Stimulated activated CD4-positive, alpha-beta T cell treated with anti-CD3 and anti-CD28 coated beads, Interleukin-4, amount 100 ng/mL, for 1 hour (primary cell): ENCODE measurements around the gene IFI27L1.

Source experiments
- DNase-seq: peaks from one replicate; pipeline ENCODE4 v3.0.0-alpha.2; 2020

IFI27L1 gene, protein sequence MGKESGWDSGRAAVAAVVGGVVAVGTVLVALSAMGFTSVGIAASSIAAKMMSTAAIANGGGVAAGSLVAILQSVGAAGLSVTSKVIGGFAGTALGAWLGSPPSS

DNA sequence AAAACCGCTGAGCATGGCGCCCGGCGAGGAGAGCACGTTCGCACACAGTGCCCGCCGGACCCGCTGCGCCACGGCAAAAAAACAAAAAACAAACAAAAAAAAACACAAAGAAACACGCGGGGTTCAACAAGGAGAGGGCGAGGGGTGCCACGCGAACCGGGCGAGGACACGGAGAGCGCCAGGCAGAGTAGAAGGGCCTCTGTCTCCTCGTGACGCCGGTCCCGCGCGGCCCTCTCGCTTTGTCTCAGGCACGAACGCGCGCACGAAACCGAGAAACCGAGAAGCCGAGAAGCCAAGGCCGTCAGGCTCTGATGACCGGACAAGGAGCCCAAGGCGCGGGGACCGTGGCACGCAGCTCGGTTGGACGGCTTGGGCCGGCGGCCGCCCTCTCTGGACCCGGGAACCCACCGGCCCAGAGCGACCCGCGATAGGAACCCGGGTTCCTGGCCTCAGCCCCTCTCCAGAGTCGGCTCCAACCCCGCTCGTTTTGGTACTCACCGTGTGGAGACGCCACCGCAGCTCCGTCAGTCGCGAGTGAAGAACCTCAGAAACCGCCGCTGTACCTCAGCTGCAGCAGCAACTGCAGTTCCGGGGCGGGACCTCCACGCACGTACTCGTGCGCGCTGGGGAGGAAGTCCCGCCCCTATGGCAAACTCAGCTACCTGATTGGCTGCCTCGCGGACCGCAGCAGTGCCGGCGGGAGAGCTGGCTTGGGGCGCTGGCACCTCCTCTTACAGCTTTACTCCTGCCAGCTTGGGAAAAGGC is at the start of gene IFI27L1, which contains the start of gene DDX24:
Gene IFI27L1, plus strand, starts transcription at position 690 of the 765 bp plus-strand sequence. CDS start 15,628 bp downstream, outside the sequence.
Gene DDX24, minus strand, starts transcription at position 582 of the 765 bp plus-strand sequence. CDS start 1,460 bp downstream, outside the sequence.
- peak; percentile 97 for DNase-seq

DNA sequence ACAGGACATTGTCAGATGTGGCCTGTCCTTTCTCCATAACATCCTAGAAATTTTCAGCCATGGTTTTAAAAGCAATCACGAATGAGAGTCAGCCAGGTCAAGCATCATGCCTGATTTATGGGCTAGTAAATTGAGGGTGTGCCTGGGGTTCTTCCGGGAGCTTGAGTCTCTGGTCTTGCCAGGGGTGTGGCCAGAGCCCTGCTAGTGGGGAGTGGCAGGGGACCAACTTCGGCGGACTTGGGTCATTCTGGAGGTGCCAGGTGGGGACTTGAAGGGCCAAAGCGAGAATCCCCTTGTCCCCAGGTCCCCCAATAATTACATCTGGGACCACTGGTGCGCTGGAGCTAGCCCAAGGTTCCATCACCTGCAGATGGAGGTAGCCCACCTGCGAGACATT is 49.2 kb upstream of the IFI27L1 start:
- no peak for DNase-seq

DNA sequence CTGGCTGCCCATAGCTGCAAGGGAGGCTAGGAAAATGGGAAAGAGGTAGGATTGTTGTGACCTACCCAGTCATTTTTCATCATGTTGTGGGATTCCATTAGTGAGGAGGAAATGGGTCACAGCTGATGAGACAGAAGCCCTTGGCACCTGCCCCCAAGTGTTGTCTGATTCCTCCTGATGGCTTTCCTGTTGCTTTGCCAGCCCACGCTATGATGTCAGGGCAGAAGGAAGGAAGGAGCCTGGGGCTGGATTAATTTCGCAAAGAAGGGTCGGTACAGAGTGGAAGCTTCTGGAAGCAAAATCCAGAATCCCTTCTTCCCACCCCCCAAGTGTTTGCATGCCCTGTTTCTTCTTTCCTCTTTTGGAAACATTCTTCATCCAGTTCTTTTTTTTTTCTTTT is 46.2 kb upstream of the IFI27L1 start:
- no peak for DNase-seq

DNA sequence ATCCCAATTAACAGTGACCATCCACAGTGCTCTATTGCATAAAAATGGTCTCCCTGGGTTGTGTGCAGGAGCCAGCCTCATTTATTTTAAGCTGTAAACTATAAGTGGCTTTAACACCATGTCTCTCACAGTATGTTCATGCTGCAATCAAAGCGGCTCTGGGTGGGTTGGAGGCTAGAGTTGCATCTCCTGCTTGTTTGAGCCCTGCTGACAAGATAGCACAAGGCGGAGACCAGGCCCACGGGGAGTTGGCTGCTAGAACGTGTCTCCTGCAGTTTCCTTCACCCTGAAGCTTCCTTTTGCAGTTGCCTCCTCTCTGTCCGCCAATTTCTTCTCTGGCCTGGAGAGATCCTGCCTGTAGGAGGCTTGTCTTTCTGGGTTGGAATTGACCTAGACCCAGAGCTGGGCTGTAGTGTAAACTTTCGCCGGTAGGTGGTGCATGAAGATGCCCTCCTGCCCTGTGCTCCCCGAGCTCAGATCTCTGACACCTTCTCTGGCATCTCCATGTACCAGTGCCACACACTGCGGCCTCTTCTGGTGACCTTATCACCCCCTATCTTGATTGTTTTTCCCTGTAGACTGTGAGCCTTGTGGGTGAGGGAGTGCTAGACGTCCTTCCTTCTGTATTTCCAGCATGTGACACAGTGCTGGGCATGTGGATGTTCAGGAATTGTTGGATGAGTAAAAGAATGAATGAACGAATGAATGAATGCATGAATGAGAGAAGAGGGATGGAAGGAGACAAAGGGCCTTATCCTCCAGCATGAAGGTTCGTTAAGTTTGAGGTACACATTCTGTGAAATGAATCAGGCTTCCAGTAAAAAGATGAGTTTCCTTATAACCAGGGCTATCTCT is 44.6 kb upstream of the IFI27L1 start:
- peak; percentile 76 for DNase-seq

DNA sequence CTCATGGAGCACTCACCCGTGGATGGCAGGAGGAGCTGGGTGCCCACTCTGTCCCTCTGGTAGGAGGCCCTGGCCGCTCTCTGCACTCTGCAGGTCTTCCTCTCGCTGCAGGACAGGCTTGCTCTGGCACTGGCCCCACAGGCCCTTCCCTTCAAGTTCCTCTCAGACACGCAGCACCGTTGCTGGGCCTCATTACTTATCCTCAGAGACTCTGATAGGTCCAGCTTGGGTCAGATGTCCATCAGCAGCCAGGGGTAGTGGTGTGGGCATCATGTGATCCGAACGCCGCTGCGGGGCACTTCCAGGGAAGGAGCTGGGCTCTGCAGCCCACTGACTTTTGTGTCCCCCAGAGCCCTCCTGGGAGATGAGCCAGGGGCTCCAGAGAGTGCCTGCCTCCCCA is 43.2 kb upstream of the IFI27L1 start:
- DNase-seq, result no peak

DNA sequence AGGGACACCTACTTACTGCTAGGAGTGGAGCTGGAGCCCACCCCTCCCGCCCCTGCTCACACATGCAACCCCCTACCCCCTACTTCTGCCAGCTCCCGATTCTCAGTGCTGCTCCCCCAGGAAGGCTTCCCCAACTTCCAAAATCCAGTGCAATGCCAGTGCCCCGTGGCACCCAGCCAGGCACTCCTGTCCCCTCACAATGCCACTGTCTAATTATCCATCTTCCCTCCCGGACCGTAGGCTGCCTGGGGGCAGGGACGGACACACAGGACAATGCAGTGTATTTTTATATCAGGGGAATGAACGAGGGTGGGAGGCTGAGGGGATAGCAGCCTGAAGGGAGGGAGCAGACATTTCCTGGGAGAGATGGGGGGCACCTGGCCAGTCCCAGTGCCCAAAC is 42.6 kb upstream of the IFI27L1 start:
- no peak for DNase-seq

DNA sequence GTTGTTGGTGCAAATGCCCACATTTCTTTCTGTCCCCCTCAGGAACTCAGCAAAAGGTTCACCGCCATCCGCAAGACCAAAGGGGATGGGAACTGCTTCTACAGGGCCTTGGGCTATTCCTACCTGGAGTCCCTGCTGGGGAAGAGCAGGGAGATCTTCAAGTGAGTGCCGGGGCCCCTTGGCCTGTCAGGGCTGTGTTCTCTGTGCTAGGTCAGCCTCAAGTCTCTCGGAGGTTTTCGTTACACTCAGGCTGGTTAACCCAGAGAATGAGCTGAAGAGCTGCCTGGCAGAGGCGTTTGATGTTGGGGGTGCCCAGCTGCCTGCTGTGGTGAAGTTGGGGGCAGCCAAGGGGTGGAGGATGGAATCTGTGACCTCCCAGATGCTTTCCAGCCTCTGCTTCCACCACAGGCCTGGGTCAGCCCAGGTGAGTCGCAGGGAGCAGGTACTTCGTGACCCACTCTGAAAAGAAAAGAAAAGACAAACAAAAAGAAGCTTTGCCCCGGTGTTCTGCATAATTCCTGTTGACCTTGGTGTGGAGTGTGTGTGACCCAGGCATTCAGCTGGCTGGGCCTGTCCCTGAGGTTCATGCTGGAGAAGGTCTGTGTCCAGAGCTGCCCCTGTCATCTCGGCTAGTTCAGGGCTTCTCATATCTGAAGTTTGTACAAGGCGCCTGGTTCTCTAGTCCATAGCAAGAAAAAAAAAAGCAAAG is 42.0 kb upstream of the IFI27L1 start:
- DNase-seq, result no peak

DNA sequence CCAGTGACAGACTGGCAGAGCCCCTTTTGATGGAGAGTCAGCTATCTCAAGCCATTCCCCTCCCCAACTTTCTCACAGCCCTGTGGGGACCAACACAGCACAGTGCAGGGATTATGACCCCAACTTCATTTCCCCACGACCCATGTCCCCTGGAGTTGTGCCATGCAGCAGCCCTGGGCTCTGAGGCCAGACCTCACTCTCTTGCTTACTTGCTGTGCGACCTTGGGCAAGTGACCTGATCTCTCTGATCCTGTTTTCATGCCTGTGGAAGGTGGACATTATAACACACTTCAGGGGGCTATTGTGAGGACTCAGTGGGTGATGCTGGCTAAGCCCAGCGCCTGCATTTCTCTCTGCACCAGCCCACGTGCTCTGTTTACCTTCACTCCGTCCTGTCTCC is 40.9 kb upstream of the IFI27L1 start:
- DNase-seq, result no peak

DNA sequence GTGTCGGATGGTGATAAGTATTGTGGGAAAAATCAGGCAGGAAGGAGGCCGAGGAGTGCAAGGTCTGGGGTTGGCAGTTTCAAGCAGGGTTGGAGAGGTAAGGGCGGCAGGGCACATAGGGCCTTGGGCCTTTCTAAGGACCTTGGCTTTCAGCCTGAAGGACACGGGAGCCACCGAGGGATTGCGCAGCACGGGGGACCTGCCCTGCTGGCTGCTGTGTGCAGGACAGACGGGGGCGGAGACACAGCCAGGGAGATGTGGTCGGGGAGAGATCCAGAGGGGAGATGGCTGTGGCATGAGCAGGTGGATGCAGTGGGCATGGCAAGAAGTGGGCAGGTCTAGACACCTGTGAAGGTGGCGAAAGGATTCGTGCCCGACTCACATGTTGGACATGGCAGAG is 40.3 kb upstream of the IFI27L1 start:
- no peak for DNase-seq

DNA sequence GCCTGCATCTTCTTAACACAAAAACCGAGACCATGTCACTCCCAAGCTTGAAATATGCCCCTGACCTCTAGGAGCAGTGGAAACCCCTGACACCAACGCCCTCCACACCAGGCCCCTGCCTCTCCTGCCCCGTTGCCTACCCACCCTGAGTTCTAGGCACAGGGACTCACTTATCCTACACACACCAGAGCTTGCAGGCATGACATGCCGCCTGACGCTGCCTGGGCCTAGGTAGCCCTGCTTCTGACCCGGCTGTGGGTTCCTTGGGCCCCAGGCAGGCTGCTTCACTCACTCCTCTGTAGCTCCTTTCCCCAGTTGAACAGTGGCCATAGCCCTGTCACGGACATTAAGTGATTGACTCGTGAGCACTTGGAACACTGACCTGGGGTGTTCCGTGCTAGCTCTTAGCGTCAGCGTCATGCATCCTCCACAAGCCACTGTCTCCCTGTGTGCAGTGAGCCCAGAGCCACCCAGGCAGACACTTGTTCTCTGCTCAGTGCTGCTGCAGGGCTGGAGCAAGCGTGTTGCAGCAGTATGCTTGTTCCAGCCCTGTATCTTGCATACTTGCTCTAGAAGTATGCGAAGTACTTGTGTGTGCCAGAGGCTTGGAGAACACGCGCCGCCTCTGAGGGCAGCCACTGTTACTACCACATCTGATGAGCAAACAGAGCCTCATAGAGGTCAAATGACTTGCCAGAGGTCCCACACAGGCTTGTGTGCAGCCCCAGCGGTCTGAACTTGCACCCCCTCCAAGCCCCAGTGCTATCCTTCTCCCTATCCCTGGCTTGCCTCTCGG is 39.4 kb upstream of the IFI27L1 start:
- no peak for DNase-seq

DNA sequence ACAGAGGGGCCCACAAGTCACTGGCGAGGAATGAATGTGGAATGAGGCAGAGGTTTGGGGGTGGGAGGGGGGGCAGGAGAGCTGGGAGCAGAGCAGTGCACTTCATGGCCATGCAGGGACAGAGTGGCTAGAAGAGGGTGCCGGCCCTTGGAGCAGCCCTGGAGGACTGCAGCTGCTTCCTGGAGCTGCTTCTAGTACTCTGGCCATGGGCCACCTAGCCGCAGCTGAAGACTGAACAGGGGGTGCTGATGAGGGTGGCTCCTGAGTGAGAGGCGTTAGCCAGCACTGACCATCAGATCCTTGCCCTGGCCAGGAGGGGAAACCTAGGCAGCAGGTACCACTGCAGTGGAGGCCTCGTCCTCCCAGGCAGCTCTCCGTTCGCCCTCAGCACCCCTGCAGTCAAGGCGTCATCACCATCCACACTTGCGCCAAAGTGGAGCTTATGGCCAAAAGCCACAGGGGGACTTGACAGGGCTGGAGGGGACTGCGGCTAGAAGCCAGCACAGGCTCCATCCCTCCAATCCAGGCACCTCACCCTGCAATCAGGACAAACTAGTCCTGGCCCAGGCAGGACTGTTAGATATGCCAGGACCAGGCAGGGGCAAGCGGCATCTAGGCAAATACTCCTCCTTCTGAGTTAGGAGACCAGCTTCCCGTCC is 38.5 kb upstream of the IFI27L1 start:
- DNase-seq, result no peak

DNA sequence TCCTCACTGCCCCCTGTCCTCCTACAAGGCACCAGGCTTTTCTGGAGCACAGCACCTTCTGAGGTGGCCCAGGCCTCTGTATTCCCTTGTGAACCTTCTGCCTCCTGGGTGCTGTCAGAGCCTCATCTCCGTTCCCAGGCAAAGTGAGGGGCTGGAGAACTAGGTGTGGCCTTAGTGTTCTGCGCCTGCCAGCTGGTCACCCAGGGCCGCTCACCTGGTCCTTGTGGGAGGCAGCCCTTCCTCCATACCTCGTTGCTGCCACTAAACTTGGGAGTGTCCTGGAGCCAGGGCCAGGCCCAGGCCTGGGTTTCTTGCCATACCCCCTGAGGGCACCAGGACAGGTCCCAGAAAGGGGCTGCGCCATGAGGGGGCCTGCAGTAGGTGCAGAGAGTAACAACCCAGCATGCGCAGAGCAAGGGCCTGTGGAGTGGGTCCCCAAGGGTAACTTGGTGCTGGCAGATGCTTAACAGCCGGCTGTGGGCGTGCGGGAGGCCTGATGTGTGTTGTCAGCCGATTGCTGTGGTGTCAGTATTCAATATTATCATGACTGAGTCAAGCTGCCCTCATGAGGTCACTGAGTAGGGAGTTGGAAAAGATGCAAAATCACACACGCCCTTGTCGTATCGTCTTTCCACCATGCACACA is 37.9 kb upstream of the IFI27L1 start:
- no peak for DNase-seq

DNA sequence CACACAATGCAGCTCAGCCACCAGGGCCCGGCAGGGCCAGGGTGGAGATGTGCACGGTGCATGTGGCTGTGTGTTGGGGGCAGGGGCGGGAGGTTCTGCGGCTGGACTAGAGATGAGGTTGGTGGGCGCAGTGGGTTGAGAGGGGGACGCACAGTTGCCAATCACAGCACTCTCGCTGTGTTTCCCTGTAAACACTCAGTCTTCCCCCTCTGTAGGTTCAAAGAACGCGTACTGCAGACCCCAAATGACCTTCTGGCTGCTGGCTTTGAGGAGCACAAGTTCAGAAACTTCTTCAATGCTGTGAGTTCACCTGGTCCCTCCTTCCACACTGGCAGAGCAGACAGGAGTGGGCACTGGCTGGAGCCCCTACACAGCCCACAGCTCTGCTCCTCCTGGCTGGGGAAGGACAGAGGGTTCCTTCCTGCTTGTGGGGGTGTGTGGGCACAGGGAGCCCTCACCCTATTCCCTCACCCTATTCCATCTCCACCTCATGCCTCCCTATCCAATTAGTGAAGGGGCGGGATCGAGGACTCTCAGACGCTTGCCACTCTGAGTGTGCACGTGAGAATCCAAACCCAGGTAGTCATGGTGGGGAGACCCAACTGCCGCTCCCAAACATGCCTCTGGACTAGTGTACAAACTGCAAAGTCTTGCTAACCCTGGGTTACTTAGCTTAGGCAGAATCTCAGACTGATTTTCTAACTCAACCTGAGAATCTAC is 37.2 kb upstream of the IFI27L1 start:
- DNase-seq, result no peak

DNA sequence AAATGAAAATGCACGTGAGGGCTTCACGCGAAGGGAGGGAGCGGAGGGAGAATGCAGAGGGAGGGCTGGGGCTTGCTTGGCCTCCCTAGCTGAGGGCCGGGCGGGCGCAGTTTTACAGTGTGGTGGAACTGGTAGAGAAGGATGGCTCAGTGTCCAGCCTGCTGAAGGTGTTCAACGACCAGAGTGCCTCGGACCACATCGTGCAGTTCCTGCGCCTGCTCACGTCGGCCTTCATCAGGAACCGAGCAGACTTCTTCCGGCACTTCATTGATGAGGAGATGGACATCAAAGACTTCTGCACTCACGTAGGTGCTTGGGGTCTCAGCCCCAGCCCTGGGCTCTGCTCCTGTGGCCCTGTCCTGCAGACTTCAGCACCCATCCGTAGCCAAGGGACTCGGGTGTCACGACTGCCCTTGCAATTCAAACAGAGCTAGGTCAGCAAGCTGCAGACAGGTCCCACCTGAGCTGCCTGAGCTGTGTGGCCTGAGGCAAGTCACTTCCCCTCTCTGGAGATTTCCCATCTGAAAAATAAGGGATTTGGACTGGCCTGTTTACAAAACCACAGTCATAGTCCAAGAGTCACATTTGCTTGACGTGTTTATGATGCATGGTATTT is 36.5 kb upstream of the IFI27L1 start:
- DNase-seq, result no peak

DNA sequence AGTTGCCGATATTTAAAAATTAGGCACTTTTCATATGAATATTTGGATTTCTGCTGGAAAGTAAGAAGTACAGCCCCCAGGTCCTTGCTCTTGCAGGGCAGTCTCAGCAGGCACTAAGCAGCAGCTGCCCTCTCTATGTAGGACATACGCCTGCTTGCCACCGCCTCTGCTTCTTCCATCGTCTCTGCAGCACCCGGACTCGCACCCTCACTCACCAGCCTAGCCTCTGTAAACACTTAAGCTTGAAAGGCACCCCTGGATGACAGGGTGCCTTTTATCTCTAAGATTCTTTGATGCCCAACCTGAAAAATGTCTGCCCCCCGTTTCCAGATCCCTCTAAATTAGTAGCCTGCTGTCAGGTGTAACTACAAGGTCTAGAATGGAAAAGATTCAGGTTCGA is 36.0 kb upstream of the IFI27L1 start:
- no peak for DNase-seq

DNA sequence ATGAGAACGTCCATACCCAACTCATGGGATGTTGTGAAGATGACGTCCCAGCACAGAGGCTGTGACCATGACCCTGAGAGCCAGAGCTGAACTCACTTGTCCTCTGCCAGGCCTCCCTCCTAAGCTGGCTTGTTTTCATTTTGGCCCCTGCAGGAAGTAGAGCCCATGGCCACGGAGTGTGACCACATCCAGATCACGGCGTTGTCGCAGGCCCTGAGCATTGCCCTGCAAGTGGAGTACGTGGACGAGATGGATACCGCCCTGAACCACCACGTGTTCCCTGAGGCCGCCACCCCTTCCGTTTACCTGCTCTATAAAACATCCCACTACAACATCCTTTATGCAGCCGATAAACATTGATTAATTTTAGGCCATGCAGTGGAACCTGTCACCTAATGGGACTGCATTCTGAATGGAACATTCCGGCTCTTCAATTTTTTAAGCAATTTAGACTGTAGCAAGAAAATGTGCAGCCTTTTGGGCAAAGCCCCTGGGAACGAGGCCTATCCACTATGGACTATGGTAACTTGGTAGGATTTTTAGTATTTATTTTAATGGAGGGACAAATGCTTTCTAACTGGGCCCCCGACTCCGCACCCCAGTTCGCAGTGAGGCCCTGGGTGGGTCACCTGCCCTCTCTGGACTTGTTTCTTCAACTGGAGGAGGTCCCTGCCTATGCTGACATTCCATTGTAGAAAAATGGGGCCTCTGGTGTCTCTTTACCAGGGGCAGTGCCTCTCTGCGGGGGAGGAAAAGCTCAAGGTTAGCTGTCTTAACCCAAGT is 35.4 kb upstream of the IFI27L1 start:
- DNase-seq, result no peak

DNA sequence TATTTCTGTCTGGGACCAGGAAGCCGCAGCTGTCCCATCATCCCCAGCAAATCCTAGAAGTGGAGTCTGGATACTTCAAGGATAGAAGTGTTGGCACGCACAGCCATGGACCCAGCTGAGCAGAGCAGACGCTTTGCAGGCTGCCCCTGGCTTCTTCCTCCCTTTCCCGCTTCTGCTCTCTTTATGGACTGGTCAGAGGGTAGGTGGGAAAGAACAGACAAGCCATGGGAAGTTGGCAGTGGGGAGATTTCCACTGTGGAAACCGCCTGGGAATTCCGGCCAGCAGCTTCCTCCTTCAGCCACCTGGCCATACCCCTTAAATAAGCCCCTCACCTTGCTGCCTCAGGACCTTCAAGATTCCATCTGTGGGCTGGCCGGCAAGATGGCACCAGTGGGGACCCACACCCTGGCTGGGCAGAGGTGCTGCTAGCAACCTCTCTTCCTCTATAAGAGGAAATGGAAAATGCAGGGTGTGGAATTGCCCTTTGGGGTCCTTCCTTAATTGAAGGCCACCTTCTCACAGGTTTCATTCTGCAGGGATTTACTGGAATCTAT is 34.3 kb upstream of the IFI27L1 start:
- DNase-seq, result no peak

DNA sequence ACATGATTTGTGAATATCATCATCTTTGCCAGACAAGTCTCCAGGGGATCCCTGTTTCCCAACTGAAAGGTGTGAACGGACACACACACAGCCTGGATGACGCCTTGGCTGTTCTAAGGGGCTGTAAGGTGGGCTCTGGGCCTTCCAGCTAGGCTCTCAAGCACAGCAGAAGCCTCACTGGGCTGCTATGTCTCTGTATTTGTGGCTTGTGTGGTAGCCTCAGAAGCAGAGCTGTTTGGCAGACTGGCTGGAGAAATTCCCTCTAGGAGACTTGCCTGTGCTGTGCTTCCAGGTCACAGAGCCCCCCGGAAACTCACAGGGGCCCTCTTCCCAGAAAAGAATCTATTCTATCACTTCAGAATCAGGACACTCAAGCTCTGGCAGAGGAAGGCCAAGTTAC is 33.5 kb upstream of the IFI27L1 start:
- DNase-seq, result no peak
